PC-3 (cell line): ENCODE data around the gene LBX2.
"Not testable (repeated sequence)": the region's sequence is repeated elsewhere in the genome, so short reads cannot be mapped to it uniquely, and the experiment has no call there.

Experiments used
- EZH2 ChIP-seq: fragments of 300-600 bp; sonication (generic); IDR thresholded peaks from one replicate; pipeline ENCODE4 v1.6.1; 2017; ENCODE audit warnings: antibody characterized with exemption, mild to moderate bottlenecking, low read length; ENCODE audit not compliant: unreplicated experiment
- EZH2phosphoT487 ChIP-seq: fragments of 300-600 bp; sonication (generic); IDR thresholded peaks from 2 replicates; pipeline ENCODE4 v1.6.1; 2018; ENCODE audit warnings: mild to moderate bottlenecking, antibody characterized with exemption, low read length, borderline replicate concordance
- TF ChIP-seq, protein P1 (sequence below): fragments of 300-600 bp; sonication (generic); conservative IDR thresholded peaks from 2 replicates; pipeline ENCODE4 v1.5.1; 2017; ENCODE audit warnings: antibody characterized with exemption, low read depth, mild to moderate bottlenecking, low read length

DNA sequence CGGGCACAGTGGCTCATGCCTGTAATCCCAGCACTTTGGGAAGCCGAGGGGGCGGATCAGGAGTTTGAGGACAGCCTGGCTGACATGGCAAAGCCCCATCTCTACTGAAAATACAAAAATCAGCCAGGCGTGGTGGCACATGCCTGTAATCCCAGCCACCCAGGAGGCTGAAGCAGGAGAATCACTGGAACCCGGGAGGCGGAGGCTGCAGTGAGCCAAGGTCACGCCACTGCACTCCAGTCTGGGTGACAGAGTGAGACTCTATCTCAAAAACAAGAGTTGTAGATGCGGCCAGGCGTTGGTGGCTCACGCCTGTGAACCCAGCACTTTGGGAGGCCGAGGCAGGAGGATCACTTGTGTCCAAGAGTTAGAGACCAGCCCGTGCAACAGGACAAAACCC, 28.7 kb downstream of the LBX2 start:
- TF ChIP-seq, protein P1, sequence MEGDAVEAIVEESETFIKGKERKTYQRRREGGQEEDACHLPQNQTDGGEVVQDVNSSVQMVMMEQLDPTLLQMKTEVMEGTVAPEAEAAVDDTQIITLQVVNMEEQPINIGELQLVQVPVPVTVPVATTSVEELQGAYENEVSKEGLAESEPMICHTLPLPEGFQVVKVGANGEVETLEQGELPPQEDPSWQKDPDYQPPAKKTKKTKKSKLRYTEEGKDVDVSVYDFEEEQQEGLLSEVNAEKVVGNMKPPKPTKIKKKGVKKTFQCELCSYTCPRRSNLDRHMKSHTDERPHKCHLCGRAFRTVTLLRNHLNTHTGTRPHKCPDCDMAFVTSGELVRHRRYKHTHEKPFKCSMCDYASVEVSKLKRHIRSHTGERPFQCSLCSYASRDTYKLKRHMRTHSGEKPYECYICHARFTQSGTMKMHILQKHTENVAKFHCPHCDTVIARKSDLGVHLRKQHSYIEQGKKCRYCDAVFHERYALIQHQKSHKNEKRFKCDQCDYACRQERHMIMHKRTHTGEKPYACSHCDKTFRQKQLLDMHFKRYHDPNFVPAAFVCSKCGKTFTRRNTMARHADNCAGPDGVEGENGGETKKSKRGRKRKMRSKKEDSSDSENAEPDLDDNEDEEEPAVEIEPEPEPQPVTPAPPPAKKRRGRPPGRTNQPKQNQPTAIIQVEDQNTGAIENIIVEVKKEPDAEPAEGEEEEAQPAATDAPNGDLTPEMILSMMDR = not testable (repeated sequence)
- TF ChIP-seq EZH2, EZH2phosphoT487: not testable (repeated sequence)
